ENCODE results near the gene ZC3H12A. TPM values are rescaled to one million over a fixed set of nuclear protein-coding genes. Genes with fewer than 3 reads are reported as not detected.

Gene ZC3H12A
- total RNA-seq, 1 experiment from 2014 or later: 9.4 TPM

DNA sequence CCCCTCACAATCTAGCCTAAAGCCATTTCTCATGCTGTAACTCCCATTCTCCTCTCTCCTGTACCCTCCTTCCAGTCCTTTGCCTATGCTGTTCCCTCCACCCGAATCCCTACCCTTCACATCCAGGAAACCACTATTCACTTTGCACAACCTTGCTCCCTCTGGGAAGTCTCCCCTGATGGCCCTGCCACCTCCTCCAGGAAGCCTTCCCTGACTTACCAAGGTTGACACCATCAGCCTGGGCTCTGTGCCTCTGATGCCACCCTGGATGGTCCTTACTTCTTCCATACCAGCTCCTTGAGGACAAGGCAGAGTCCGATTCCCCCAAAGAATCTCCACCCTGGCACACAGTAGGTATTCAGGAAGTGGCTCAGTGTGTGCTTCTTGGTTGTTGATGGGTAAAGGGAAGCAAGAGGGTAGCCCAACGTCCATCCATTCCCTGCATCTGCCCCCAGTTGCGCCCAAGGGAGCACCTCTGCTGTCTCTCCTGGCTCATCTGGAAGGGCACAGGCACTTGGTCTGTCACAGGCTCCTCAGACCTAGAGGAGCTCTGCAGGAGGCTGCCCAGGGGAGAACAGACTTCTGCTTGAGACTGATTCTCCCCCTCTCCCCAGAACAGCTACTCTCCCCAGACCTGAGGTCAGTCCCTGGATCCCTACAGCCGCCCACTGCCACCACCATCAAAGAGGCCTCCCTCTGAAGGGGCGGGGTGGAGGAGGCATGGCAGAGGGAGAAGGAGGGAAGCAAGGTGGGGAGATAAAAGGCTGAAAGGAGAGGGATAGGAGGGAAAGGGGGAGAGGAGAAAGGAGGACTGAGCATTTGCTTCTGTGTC, 36.1 kb upstream of the ZC3H12A start:
- H3K27me3 ChIP-seq (ENCODE audit: control insufficient read depth, insufficient read depth, low read length): 0 out of 2 replicates have a peak, but pooled peaks cover 3% of the 10 kb centered on the region
- H3K4me1 ChIP-seq (ENCODE audit: control insufficient read depth, insufficient read depth, low read length): no peaks in the 10 kb centered on the region
- DNase-seq (ENCODE audit: low read depth, low spot score): no peak
- POLR2A ChIA-PET: no interaction called here
- no peak overlapping the region for H3K4me3 ChIP-seq (ENCODE audit: low read depth in 2 of 2, low read length in 2 of 2)
- no peaks in the 10 kb centered on the region for H3K9me3 ChIP-seq (ENCODE audit: control insufficient read depth, insufficient read depth, low read depth, low read length)
- no TSS peak for BruUV-seq (replicated peaks)
- no peak for ATAC-seq
- no peaks in the 10 kb centered on the region for H3K36me3 ChIP-seq (ENCODE audit: control insufficient read depth, insufficient read depth, low read length)
- in situ Hi-C loops (cut with HindIII; ENCODE audit: low pct_unique_long_range_greater_than_20kb, low sequenced_read_pairs): no loop called here
- no peak overlapping the region for H3K27ac ChIP-seq (ENCODE audit: low read length)
- intact Hi-C loops (cut with micrococcal nuclease; ENCODE audit: unreplicated experiment): no loop called here
- CTCF ChIA-PET: no interaction called here
- TF ChIP-seq SIN3A (IDR thresholded peaks at IDR 0.05; ENCODE audit: borderline replicate concordance, insufficient read depth, low read depth, low read length) (no peak), POLR2AphosphoS5 (IDR thresholded peaks at IDR 0.05; ENCODE audit: low read depth, low read length) (no peak), TCF7L2 (IDR thresholded peaks at IDR 0.05; ENCODE audit: low read depth, low read length) (no peak)
- TF ChIP-seq, protein P1, sequence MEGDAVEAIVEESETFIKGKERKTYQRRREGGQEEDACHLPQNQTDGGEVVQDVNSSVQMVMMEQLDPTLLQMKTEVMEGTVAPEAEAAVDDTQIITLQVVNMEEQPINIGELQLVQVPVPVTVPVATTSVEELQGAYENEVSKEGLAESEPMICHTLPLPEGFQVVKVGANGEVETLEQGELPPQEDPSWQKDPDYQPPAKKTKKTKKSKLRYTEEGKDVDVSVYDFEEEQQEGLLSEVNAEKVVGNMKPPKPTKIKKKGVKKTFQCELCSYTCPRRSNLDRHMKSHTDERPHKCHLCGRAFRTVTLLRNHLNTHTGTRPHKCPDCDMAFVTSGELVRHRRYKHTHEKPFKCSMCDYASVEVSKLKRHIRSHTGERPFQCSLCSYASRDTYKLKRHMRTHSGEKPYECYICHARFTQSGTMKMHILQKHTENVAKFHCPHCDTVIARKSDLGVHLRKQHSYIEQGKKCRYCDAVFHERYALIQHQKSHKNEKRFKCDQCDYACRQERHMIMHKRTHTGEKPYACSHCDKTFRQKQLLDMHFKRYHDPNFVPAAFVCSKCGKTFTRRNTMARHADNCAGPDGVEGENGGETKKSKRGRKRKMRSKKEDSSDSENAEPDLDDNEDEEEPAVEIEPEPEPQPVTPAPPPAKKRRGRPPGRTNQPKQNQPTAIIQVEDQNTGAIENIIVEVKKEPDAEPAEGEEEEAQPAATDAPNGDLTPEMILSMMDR (IDR thresholded peaks at IDR 0.05): no peak
- TF ChIP-seq, protein P2, sequence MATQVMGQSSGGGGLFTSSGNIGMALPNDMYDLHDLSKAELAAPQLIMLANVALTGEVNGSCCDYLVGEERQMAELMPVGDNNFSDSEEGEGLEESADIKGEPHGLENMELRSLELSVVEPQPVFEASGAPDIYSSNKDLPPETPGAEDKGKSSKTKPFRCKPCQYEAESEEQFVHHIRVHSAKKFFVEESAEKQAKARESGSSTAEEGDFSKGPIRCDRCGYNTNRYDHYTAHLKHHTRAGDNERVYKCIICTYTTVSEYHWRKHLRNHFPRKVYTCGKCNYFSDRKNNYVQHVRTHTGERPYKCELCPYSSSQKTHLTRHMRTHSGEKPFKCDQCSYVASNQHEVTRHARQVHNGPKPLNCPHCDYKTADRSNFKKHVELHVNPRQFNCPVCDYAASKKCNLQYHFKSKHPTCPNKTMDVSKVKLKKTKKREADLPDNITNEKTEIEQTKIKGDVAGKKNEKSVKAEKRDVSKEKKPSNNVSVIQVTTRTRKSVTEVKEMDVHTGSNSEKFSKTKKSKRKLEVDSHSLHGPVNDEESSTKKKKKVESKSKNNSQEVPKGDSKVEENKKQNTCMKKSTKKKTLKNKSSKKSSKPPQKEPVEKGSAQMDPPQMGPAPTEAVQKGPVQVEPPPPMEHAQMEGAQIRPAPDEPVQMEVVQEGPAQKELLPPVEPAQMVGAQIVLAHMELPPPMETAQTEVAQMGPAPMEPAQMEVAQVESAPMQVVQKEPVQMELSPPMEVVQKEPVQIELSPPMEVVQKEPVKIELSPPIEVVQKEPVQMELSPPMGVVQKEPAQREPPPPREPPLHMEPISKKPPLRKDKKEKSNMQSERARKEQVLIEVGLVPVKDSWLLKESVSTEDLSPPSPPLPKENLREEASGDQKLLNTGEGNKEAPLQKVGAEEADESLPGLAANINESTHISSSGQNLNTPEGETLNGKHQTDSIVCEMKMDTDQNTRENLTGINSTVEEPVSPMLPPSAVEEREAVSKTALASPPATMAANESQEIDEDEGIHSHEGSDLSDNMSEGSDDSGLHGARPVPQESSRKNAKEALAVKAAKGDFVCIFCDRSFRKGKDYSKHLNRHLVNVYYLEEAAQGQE (IDR thresholded peaks at IDR 0.05; ENCODE audit: insufficient read depth in 1 of 2, low read depth in 2 of 2, low read length in 1 of 2): no peak

DNA sequence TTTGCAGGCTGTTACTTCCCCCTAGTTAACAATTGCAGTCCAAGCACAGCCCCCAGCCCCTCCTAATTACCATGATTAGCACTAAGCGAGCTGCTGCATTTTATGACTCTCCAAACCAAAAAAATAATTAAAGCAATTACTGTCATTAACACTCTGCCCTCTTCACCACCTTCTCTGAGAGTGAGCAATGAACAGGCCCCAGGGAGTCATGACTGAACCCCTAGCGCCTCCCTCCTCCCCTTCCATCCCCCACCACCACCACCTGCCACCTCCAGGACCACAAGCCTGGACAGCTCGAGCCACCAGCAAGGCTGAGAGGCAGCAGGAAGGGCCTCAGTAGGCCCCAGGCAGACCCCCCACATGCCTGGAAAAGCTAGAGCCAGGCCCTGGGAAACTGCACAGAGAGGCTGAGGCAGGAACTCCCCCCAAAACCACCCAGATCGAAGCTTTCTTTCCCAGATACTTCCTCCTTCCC, 35.5 kb upstream of the ZC3H12A start:
- no peaks in the 10 kb centered on the region for H3K9me3 ChIP-seq (ENCODE audit: control insufficient read depth, insufficient read depth, low read depth, low read length)
- no TSS peak for BruUV-seq (replicated peaks)
- CTCF ChIA-PET: no interaction called here
- no peak overlapping the region for H3K27ac ChIP-seq (ENCODE audit: low read length)
- no peaks in the 10 kb centered on the region for H3K36me3 ChIP-seq (ENCODE audit: control insufficient read depth, insufficient read depth, low read length)
- H3K27me3 ChIP-seq (ENCODE audit: control insufficient read depth, insufficient read depth, low read length): 0 out of 2 replicates have a peak, but pooled peaks cover 3% of the 10 kb centered on the region
- no peak overlapping the region for H3K4me3 ChIP-seq (ENCODE audit: low read depth in 2 of 2, low read length in 2 of 2)
- ATAC-seq (no peak), DNase-seq (ENCODE audit: low read depth, low spot score) (no peak)
- no peaks in the 10 kb centered on the region for H3K4me1 ChIP-seq (ENCODE audit: control insufficient read depth, insufficient read depth, low read length)
- intact Hi-C loops (cut with micrococcal nuclease; ENCODE audit: unreplicated experiment) (no loop called here), in situ Hi-C loops (cut with HindIII; ENCODE audit: low pct_unique_long_range_greater_than_20kb, low sequenced_read_pairs) (no loop called here)
- TF ChIP-seq POLR2AphosphoS5 (IDR thresholded peaks at IDR 0.05; ENCODE audit: low read depth, low read length): no peak
- no peak for TF ChIP-seq TCF7L2 (IDR thresholded peaks at IDR 0.05; ENCODE audit: low read depth, low read length)
- TF ChIP-seq SIN3A (IDR thresholded peaks at IDR 0.05; ENCODE audit: borderline replicate concordance, insufficient read depth, low read depth, low read length): no peak
- TF ChIP-seq, protein P1 (IDR thresholded peaks at IDR 0.05): no peak
- TF ChIP-seq, protein P2 (IDR thresholded peaks at IDR 0.05; ENCODE audit: insufficient read depth in 1 of 2, low read depth in 2 of 2, low read length in 1 of 2): no peak
- POLR2A ChIA-PET: interaction anchor here (0.7 kb wide), 1 partner anchor 22 kb away, joined by 13 read pairs; no protein-coding TSS in a partner anchor

Measured in Panc1 (cell line).